GM18526 (cell line): ENCODE data around the gene LOXL1.

ENCODE experiments used
- POLR2A ChIP-seq: IDR thresholded peaks from 3 replicates; pipeline ENCODE4 v1.6.1; 2011; ENCODE audit not compliant: insufficient read length; ENCODE audit errors: extremely low read depth

Gene LOXL1

GRCh38 chr15:73996267-73996666, 70.0 kb downstream of the LOXL1 start:
- no peak for TF ChIP-seq POLR2A

- TF ChIP-seq POLR2A = peak; percentile 21
Observed at GRCh38 chr15:73996939-73997338, 70.7 kb downstream of the LOXL1 start.

- TF ChIP-seq POLR2A = no peak
Observed at GRCh38 chr15:73997986-73998385, 71.7 kb downstream of the LOXL1 start.
